HCT116 (cell line): ENCODE data around the gene NF2. TPM values are rescaled to one million over a fixed set of nuclear protein-coding genes. Genes with fewer than 3 reads are reported as not detected.
"Not testable (repeated sequence)": the region's sequence is repeated elsewhere in the genome, so short reads cannot be mapped to it uniquely, and the experiment has no call there.

ENCODE experiments used
- ATAC-seq: fragments of 200-7000 bp; cut with Tn5 transposase; 2 replicates; pipeline ENCODE4 v1.9.1; 2020; ENCODE audit warnings: mild to moderate bottlenecking, moderate library complexity
- BruUV-seq: library from RNA; stranded (reverse); fragments of 400-500 nt; replicated peaks from 2 replicates; lab custom pipeline; 2021; lab: Mats Ljungman, UMichigan
- CTCF ChIA-PET: fragments of 300-600 bp; sonication (Branson Sonifier 250); formaldehyde crosslinking; loops from one replicate; lab custom pipeline; 2021; ENCODE audit warnings: antibody characterized with exemption; lab: Charles Lee
- POLR2A ChIA-PET: fragments of 300-600, 350-600 bp; sonication (Branson Sonifier 250); formaldehyde crosslinking; loops from one replicate; lab custom pipeline; 2021; ENCODE audit warnings: antibody characterized with exemption; lab: Charles Lee
- RAD21 ChIA-PET, 2 experiments: fragments of 300-600 bp; sonication (Branson Sonifier 250); formaldehyde crosslinking; loops; one replicate each; lab custom pipeline; 2023; ENCODE audit warnings: low total read pairs in 2 of 2; ENCODE audit not compliant: uncharacterized antibody in 2 of 2, unreplicated experiment in 2 of 2, low non-redundant PET in 1 of 2; lab: Charles Lee
- DNase-seq: peaks from one replicate; pipeline ENCODE4 v3.0.0-alpha.2; 2010; ENCODE audit warnings: low read depth, low spot score
- H2AFZ ChIP-seq: fragments of 200-600 bp; shearing (Covaris generic), sonication (generic); 2 replicates; pipeline ENCODE4 v1.6.1; 2017; ENCODE audit warnings: low read depth, mixed run types, mixed read lengths, antibody characterized with exemption, low read length; ENCODE audit not compliant: poor library complexity, severe bottlenecking
- H3K27ac ChIP-seq: 2 replicates; pipeline ENCODE4 v1.5.1; 2012; ENCODE audit warnings: low read depth, low read length
- H3K27me3 ChIP-seq: fragments of 200-600 bp; sonication (generic); 2 replicates; pipeline ENCODE4 v1.6.1; 2016; ENCODE audit warnings: mixed run types, low read length, mixed read lengths; ENCODE audit not compliant: insufficient read depth
- H3K36me3 ChIP-seq, 2 experiments: fragments of 200-500 bp in 1 of 2; fragments of 200-600 bp in 1 of 2; sonication (Bioruptor generic) in 1 of 2; sonication (generic) in 1 of 2; 2 replicates each; pipeline versions ENCODE4 v1.5.1 to v1.6.1; 2014 to 2016; ENCODE audit warnings: low read length in 2 of 2, inconsistent platforms in 1 of 2, mixed read lengths in 1 of 2, mixed run types in 1 of 2; ENCODE audit not compliant: insufficient read depth in 2 of 2, control insufficient read depth in 1 of 2
- H3K4me1 ChIP-seq, 2 experiments: fragments of 200-600 bp in 1 of 2; sonication (generic) in 1 of 2; 2 replicates each; pipeline versions ENCODE4 v1.5.1 to v1.6.1; 2012 to 2017; ENCODE audit warnings: low read length in 2 of 2, inconsistent platforms in 1 of 2, mild to moderate bottlenecking in 1 of 2, mixed read lengths in 1 of 2, mixed run types in 1 of 2, moderate library complexity in 1 of 2; ENCODE audit not compliant: insufficient read depth in 2 of 2, control insufficient read depth in 1 of 2
- H3K4me2 ChIP-seq: fragments of 200-600 bp; sonication (generic); 2 replicates; pipeline ENCODE4 v1.6.1; 2017; ENCODE audit warnings: mixed run types, low read length, mixed read lengths
- H3K4me3 ChIP-seq, 2 experiments: fragments of 200-600 bp in 1 of 2; sonication (generic) in 1 of 2; replicated peaks in 1 of 2; 2 replicates each; pipeline ENCODE4 v1.5.1; 2011 to 2016; ENCODE audit warnings: low read length in 2 of 2, control low read depth in 1 of 2, low read depth in 1 of 2, mild to moderate bottlenecking in 1 of 2, mixed read lengths in 1 of 2, mixed run types in 1 of 2
- H3K79me2 ChIP-seq: fragments of 200-600 bp; sonication (generic); 2 replicates; pipeline ENCODE4 v1.6.1; 2017; ENCODE audit warnings: mild to moderate bottlenecking, mixed run types, low read length, moderate library complexity, mixed read lengths; ENCODE audit not compliant: insufficient read depth
- H3K9ac ChIP-seq: fragments of 200-600 bp; sonication (generic); 2 replicates; pipeline ENCODE4 v1.6.1; 2016; ENCODE audit warnings: low read length, mixed read lengths
- H3K9me2 ChIP-seq: fragments of 200-600 bp; sonication (generic), shearing (Covaris generic); 2 replicates; pipeline ENCODE4 v1.6.1; 2017; ENCODE audit warnings: mixed run types, mild to moderate bottlenecking, moderate library complexity; ENCODE audit not compliant: insufficient read depth
- H3K9me3 ChIP-seq, 2 experiments: fragments of 200-500 bp in 1 of 2; fragments of 200-600 bp in 1 of 2; sonication (Bioruptor generic) in 1 of 2; sonication (generic) in 1 of 2; 2 replicates each; pipeline ENCODE4 v1.6.1; 2014 to 2017; ENCODE audit warnings: low read length in 2 of 2, mixed read lengths in 2 of 2, inconsistent platforms in 1 of 2, low read depth in 1 of 2, mild to moderate bottlenecking in 1 of 2, mixed run types in 1 of 2, moderate library complexity in 1 of 2; ENCODE audit not compliant: control insufficient read depth in 1 of 2, insufficient read depth in 1 of 2
- H4K20me1 ChIP-seq: fragments of 200-600 bp; sonication (generic), shearing (Covaris generic); 2 replicates; pipeline ENCODE4 v1.6.1; 2017; ENCODE audit warnings: mixed run types, mild to moderate bottlenecking, moderate library complexity; ENCODE audit not compliant: insufficient read depth
- ATF3 ChIP-seq: IDR thresholded peaks from 2 replicates; pipeline ENCODE4 v1.6.1; 2012
- CBX3 ChIP-seq: IDR thresholded peaks from 2 replicates; pipeline ENCODE4 v1.6.1; 2012; ENCODE audit warnings: low read depth
- CEBPB ChIP-seq: IDR thresholded peaks from 2 replicates; pipeline ENCODE4 v1.6.1; 2012; ENCODE audit warnings: low read depth
- CTCF ChIP-seq, 3 experiments: fragments of 200-600 bp in 1 of 3; sonication (generic) in 1 of 3; IDR thresholded peaks in 2 of 3; conservative IDR thresholded peaks in 1 of 3; 2 replicates each; pipeline ENCODE4 v1.5.1; 2012 to 2017; ENCODE audit warnings: low read depth in 2 of 3, low read length in 2 of 3, antibody characterized with exemption in 1 of 3, borderline replicate concordance in 1 of 3, control low read depth in 1 of 3, mild to moderate bottlenecking in 1 of 3, mixed read lengths in 1 of 3, mixed run types in 1 of 3, moderate library complexity in 1 of 3; ENCODE audit not compliant: insufficient read depth in 1 of 3
- EGR1 ChIP-seq: IDR thresholded peaks from 2 replicates; pipeline ENCODE4 v1.6.1; 2012; ENCODE audit warnings: low read depth
- ELF1 ChIP-seq: IDR thresholded peaks from 2 replicates; pipeline ENCODE4 v1.6.1; 2012; ENCODE audit warnings: low read depth, borderline replicate concordance
- EZH2 ChIP-seq: fragments of 200-600 bp; sonication (generic); IDR thresholded peaks from 2 replicates; pipeline ENCODE4 v1.6.1; 2017; ENCODE audit warnings: antibody characterized with exemption, mixed run types
- EZH2phosphoT487 ChIP-seq: fragments of 200-600 bp; IDR thresholded peaks from 2 replicates; pipeline ENCODE4 v1.6.1; 2018; ENCODE audit warnings: antibody characterized with exemption, borderline replicate concordance
- FOSL1 ChIP-seq: IDR thresholded peaks from 2 replicates; pipeline ENCODE4 v1.6.1; 2012; ENCODE audit warnings: low read depth
- POLR2A ChIP-seq: IDR thresholded peaks from 2 replicates; pipeline ENCODE4 v1.7.0; 2011; ENCODE audit warnings: borderline replicate concordance; ENCODE audit not compliant: insufficient read depth, insufficient read length; ENCODE audit errors: extremely low read depth
- POLR2AphosphoS5 ChIP-seq: IDR thresholded peaks from 2 replicates; pipeline ENCODE4 v1.6.1; 2011; ENCODE audit warnings: mild to moderate bottlenecking, low read depth, low read length, moderate library complexity
- SIN3A ChIP-seq: IDR thresholded peaks from 2 replicates; pipeline ENCODE4 v1.6.1; 2012; ENCODE audit warnings: low read depth
- SP1 ChIP-seq: IDR thresholded peaks from 2 replicates; pipeline ENCODE4 v1.6.1; 2012; ENCODE audit warnings: low read depth
- SRF ChIP-seq: IDR thresholded peaks from 2 replicates; pipeline ENCODE4 v1.6.1; 2012; ENCODE audit warnings: low read depth
- TCF7L2 ChIP-seq: IDR thresholded peaks from 2 replicates; pipeline ENCODE4 v1.7.0; 2011; ENCODE audit warnings: borderline replicate concordance, inconsistent platforms; ENCODE audit not compliant: insufficient read depth, insufficient read length; ENCODE audit errors: extremely low read depth
- YY1 ChIP-seq: IDR thresholded peaks from 2 replicates; pipeline ENCODE4 v1.6.1; 2011; ENCODE audit warnings: low read length, low read depth, moderate library complexity, mild to moderate bottlenecking; ENCODE audit not compliant: insufficient replicate concordance; ENCODE audit errors: extremely low read depth
- ZFX ChIP-seq: fragments of 450-650 bp; IDR thresholded peaks from 2 replicates; pipeline ENCODE4 v1.6.1; 2017
- ZNF274 ChIP-seq: fragments of 200-500 bp; sonication (Bioruptor generic); IDR thresholded peaks from 2 replicates; pipeline ENCODE4 v1.6.1; 2014; ENCODE audit warnings: mild to moderate bottlenecking, low read depth, low read length, inconsistent platforms
- intact Hi-C: fragments of 100-400 bp; cut with micrococcal nuclease; formaldehyde crosslinking; loops from 2 replicates; pipeline ENCODE4 v1.10.0; 2022
- total RNA-seq: library from RNA; stranded (reverse); gene quantifications from one replicate; pipeline ENCODE4 v1.2.1, GENCODE V29; 2021; ENCODE audit not compliant: unreplicated experiment
- TF ChIP-seq, protein P1 (sequence below): IDR thresholded peaks from 2 replicates; pipeline ENCODE4 v1.6.1; 2012

Gene NF2
- total RNA-seq, 1 experiment from 2014 or later, result 70.2 TPM

DNA sequence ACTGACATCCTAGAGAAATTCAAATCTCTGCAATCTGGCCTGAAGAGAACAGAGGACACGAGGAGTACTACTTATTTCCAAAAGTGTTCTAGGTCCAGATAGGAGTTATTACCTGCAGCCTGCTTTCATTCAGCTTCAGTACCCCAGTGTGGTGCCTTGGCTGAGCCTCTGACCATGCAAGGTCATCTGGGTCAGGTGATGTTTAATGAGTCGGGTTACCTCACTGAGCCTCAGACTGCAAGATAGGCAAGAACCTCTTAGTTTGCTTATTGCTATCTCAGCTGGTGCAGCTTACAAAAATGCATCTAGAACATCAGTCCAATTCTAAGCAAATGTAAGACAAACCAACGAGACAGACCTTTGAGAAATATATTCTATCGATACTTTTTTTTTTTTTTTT lies 9.5 kb upstream of the NF2 start (continued):
- TF ChIP-seq EZH2 (no peak), ATF3 (no peak), CEBPB (no peak), YY1 (no peak), EGR1 (no peak), SP1 (no peak), CBX3 (no peak)

GRCh38 chr22:29594447-29594846 lies 9.0 kb upstream of the NF2 start:
- CTCF ChIA-PET, POLR2A ChIA-PET: not testable (repeated sequence)
- RAD21 ChIA-PET, result interaction anchor here in 1 of 2 experiments (0.6 kb wide), 1 partner anchor 495 kb away, joined by 3 read pairs; no protein-coding TSS in a partner anchor

DNA sequence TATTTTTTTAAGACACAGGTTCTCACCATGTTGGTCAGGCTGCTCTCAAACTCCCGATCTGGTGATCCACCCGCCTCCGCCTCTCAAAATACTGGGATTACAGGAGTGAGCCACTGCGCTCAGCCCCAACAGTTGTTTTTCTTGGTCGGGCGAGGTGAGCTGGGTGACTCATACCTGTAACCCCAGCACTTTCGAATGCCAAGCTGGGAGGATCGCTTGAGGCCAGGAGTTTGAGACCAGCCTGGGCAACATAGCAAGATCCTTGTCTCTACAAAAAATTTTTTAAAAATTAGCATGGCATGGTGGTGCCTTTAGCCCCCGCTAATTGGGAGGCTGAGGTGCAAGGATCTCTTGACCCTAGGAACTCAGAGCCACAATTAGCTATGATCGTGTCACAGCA lies 7.0 kb upstream of the NF2 start:
- Histone ChIP-seq H3K79me2 (no peaks in the 10 kb centered on the region), H3K4me1 (peaks cover 16 to 27% of the 10 kb centered on the region in 2 experiments), H3K9ac (no peak overlapping the region), H3K9me2 (no peaks in the 10 kb centered on the region), H4K20me1 (no peaks in the 10 kb centered on the region), H2AFZ (no peak overlapping the region), H3K4me2 (no peak overlapping the region), H3K4me3 (no peak overlapping the region), H3K27ac (no peak overlapping the region), H3K9me3 (no peaks in the 10 kb centered on the region), H3K36me3 (no peaks in the 10 kb centered on the region), H3K27me3 (no peaks in the 10 kb centered on the region)
- ChIA-PET CTCF (no interaction called here), POLR2A (no interaction called here), RAD21 (no interaction called here)
- no TSS peak for BruUV-seq
- ATAC-seq (no peak), DNase-seq (no peak)
- intact Hi-C loops, result no loop called here
- TF ChIP-seq POLR2A (no peak), CTCF (IDR thresholded peaks at IDR 0.05 in 2 of 3, conservative IDR thresholded peaks at IDR 0.05 in 1 of 3; ENCODE audit: borderline replicate concordance in 1 of 3, insufficient read depth in 1 of 3, low read depth in 2 of 3, low read length in 2 of 3) (no peak), POLR2AphosphoS5 (no peak), ATF3 (no peak), ZNF274 (no peak), SP1 (no peak), ZFX (no peak), SRF (no peak), SIN3A (no peak), TCF7L2 (no peak), EGR1 (no peak), FOSL1 (no peak), EZH2 (no peak), CBX3 (no peak), EZH2phosphoT487 (no peak), ELF1 (no peak)
- TF ChIP-seq, protein P1, sequence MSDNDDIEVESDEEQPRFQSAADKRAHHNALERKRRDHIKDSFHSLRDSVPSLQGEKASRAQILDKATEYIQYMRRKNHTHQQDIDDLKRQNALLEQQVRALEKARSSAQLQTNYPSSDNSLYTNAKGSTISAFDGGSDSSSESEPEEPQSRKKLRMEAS, result no peak

More at GRCh38 chr22:29594447-29594846, 9.0 kb upstream of the NF2 start:
- H3K27me3 ChIP-seq, DNase-seq, H3K9ac ChIP-seq, BruUV-seq, H3K9me2 ChIP-seq, H3K36me3 ChIP-seq, H3K4me3 ChIP-seq, intact Hi-C loops, H3K27ac ChIP-seq, H4K20me1 ChIP-seq, H3K79me2 ChIP-seq, H2AFZ ChIP-seq, H3K9me3 ChIP-seq: not testable (repeated sequence)
- Histone ChIP-seq H3K4me2 (peak overlapping the region; percentile 43), H3K4me1 (peaks cover 11 to 25% of the 10 kb centered on the region in 2 experiments; a peak in 3 of 4 replicates)
- peak; percentile 51 for ATAC-seq
